ENCODE results near the gene PLA2G4B.

Gene PLA2G4B

DNA sequence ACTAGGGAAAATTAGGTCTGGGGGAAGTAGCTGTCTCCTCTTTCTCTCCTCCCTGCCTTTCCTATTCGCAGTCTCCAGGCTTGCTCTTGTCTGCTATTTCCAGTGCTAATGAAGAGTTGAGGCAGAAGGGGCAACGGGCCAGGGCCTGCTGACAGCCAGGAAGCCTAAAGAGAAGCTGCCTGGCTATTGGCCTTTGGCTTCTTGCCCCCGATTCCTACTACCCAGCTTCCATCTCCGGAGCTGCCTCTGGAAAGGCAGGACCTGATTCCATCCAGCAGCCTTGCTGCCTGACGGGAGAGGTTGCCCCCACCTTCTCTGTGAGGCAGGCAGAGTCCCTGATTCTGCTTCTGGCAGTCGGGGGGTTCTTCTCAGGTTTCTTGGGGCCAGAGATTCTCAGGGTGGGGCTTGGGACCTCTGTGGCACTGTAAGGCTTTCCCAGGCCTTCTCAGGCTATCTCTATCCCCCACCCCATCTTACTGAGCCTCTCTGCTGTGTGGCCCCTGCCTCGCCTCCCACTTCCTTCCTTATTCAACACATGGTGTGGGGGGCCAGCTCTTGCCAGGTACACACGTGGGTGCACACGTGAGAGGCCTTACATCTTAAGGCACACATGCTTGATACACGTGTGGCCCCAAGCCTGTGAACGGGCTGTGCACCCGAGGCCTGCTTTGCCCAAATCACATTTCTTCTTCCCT is 29.0 kb upstream of the PLA2G4B start:
- no peak for DNase-seq

DNA sequence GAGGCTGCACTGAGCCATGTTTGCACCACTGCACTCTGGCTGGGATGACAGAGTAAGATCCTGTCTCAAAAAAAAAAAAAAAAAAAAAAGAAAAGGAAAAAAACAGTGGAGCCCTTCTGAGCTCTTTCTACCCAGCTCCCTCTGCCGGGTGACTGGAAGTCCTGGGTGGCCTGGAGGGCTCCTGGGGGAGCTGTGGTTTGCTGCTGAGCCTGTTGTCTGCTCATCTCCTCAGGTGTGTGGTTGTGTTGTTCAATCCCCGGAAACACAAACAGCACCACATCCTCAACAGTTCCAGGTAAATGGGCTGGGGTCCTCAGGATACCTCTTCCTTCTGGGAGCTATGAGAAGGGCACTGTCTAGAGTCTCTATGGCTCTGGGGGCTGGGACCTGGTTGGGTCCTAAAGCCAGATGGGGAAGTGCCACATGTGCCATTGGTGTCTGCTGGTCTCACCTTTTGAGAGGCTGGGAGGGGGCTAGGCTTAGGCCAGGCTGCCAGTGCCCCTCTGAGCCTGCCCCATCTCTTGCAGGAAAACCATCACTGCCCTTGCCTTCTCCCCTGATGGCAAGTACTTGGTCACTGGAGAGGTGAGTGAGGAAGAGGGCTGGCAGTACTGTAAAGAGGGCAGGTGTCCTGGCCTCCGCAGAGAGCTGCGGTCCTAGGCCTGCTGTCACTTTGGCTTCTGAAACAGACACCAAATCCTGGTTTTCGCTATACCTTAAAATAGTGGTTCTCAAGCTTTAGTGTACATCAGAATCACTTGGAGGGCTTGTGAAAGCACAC is 27.8 kb upstream of the PLA2G4B start:
- DNase-seq = no peak

DNA sequence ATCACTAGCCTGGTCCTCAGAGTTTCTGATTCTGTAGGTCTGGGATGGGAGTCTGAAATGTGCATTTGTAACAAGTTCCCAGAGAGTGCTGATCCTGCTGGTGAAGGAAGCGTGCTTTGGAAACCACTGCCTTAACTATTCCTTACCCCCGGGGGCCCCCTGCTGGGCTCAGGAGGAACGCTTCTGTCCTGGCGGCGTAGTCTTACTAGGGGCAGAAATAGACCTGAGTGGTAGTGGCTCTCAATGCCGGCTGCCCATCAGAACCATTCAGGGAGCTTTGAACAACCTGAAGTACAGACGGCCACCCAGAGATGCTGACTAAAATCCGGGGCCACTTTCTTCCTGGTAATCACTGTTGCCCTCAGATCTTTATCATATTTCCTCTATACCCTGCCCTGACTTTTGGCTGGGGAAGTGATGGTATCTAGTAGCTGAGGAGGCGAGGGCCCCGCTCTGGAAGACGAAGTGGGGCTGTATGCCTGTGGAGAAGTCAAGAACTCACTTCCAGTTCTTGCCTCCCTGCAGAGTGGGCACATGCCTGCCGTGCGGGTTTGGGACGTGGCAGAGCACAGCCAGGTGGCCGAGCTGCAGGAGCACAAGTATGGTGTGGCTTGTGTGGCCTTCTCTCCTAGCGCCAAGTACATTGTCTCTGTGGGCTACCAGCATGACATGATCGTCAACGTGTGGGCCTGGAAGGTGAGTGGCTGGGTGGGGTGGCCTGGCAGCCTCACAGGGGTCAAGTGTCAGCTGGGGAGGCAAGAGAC is 27.0 kb upstream of the PLA2G4B start:
- DNase-seq = no peak

GRCh38 chr15:41812820-41813375 is 25.7 kb upstream of the PLA2G4B start:
- no peak for DNase-seq

DNA sequence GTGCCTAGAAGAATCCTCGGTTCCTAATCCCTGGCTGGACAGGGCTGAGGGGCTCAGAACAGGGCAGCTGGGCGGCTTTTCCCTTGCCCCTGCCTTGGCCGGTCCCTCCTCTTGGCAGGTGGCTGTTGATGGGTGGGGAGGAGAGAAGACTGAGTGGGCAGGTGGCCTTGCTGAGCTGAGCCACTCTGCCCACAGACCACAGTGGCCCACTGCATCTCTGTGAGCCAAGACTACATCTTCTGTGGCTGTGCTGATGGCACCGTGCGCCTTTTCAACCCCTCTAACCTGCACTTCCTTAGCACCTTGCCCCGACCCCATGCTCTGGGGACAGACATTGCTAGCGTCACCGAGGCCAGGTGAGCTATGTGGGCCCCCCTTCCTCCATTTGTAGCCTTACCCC is 25.2 kb upstream of the PLA2G4B start:
- DNase-seq = no peak

DNA sequence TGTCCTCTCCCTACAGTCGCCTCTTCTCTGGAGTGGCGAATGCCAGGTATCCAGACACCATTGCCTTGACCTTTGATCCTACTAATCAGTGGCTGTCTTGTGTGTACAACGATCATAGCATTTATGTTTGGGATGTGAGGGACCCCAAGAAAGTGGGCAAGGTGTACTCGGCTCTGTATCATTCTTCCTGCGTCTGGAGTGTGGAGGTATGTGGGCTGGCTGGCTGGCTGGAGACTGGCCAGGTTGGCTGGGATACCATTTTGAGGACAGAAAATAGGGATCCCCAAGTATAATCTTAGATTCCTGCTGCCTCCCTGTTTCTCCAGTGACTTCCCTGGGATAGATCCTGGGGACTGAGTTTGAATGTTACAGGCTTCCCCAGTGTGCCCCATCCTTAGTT is 24.1 kb upstream of the PLA2G4B start:
- DNase-seq = no peak

- DNase-seq = no peak
Observed at GRCh38 chr15:41816788-41817187, 21.9 kb upstream of the PLA2G4B start.

GRCh38 chr15:41817327-41817726 is 21.3 kb upstream of the PLA2G4B start:
- DNase-seq = no peak

- no peak for DNase-seq
Observed at GRCh38 chr15:41817781-41818180, 20.9 kb upstream of the PLA2G4B start.

DNA sequence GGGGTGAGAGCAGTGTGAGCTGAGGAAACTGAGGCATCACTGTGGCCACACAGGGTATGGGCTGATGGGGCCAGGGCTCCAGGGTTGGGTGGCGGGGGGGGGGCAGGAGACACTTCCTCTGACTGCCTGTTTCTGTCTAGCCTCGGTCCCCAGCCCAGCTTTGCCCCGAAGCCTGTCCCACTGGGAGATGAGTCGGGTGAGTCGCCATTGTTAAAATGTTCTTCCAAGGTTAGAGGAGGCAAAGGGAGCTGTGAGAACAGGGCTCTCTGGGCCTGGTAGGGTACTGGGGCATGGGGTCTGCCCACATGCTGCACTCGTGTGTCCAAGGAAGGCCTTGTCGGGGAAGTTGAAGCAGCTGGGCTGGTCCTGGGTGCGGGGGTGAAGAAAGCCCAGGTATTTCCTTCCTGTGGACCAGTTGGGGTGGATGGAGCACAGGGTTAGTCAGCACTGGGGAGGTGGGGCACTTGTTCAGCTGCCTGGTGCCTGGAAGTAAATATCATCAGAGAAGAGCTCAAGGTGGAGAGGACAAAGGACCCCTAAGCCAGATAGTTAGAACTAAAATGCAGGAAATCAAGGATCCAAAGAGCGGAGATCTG is 19.1 kb upstream of the PLA2G4B start:
- no peak for DNase-seq

- no peak for DNase-seq
Observed at GRCh38 chr15:41820791-41821423, 17.7 kb upstream of the PLA2G4B start.

GRCh38 chr15:41821831-41822230 is 16.8 kb upstream of the PLA2G4B start:
- DNase-seq = no peak

- DNase-seq = no peak
Observed at GRCh38 chr15:41822471-41822870, 16.2 kb upstream of the PLA2G4B start.

DNA sequence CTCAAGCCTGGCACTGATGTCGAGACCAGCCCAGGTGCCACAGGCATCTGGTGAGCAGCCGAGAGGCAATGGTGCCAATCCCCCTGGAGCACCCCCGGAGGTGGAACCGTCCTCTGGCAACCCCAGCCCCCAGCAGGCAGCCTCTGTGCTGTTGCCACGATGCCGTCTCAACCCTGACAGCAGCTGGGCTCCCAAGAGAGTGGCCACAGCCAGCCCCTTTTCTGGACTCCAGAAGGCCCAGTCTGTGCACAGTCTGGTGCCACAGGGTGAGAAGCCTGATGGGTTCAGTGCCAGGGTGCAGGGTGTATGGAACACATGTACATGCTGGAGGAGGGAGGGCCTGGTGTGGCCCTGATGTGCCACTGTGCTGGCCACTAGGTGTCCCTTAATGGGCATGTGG is 15.7 kb upstream of the PLA2G4B start:
- no peak for DNase-seq

DNA sequence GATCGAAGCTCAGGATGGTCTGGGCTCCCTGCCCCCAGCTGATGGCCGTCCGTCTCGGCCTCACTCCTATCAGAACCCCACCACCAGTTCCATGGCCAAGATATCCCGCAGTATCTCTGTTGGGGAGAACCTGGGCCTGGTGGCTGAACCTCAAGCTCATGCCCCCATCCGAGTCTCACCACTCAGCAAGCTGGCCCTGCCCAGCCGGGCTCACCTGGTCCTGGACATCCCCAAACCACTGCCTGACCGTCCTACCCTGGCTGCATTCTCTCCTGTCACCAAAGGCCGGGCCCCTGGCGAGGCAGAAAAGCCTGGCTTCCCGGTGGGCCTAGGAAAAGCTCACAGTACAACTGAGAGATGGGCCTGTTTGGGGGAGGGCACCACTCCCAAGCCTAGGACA is 15.1 kb upstream of the PLA2G4B start:
- DNase-seq = no peak

- no peak for DNase-seq
Observed at GRCh38 chr15:41824062-41824745, 14.4 kb upstream of the PLA2G4B start.

DNA sequence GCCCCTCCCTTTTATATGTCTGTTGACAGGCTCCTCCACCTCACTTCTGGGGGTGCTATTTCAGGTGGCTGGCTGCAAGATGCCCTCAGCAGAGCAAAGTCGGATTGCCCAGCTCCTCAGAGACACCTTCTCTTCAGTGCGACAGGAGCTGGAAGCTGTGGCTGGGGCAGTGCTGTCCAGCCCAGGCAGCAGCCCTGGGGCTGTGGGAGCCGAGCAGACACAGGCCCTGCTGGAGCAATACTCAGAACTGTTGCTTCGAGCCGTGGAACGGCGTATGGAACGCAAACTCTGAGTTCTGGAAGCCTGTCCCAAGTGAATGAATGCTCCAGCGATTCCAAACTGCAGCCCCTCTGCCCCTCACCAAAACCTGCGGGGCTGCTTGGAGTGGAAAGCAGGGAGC is 13.5 kb upstream of the PLA2G4B start:
- no peak for DNase-seq

DNA sequence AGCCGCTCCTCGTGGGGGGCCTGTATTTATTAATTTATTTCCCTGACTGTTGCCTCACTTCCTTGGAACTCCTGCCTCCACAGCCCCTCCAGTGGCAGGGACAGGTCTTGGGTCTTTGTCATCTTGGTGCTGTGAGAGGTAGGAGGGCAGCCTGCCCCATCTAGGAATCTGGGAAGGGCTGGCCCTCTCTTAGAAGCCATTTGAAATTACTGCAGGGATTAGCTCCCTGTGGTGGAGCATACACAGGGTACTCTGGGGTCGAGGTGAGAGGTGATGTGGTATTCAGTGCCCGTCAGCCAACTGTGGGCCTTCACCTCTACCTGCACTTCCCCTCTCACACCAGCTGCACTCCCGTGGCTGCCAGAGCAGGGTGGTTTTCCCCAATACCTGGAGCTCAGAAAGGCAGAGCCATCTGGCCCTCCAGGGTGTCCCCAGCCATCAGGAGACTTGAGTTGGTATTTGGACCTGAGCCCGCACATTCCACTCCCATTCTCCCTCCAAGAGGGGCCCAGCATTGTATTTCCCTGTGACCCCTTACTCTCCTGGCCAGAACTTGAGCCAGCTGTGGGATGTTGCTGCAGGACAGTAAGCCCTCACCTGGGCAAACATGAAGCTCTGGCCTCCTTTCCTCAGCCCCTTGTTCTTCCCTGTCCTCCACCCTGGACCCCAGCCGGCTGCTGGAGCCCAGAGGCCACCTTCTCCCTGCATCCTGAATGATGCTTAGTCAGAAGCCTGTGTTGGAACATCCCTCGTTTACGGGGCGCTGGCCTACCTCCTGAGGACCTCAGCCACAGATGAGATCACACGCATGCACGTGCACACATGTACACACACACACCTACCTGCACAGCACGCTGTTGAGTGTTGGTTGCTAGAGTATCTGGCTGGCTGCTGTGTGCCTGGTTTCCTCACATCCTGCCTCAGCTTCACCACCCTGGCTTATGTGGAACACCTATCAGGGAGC is 12.8 kb upstream of the PLA2G4B start:
- DNase-seq = no peak

- DNase-seq = no peak
Observed at GRCh38 chr15:41827290-41827879, 11.3 kb upstream of the PLA2G4B start.
